Panc1 (cell line): ENCODE measurements around the gene SFI1. TPM values are rescaled to one million over a fixed set of nuclear protein-coding genes. Genes with fewer than 3 reads are reported as not detected.

Experiments
- ATAC-seq: fragments of 200-7000 bp; cut with Tn5 transposase; 2 replicates; pipeline ENCODE4 v1.9.1; 2020; ENCODE audit warnings: mild to moderate bottlenecking, moderate library complexity
- BruUV-seq: library from RNA; stranded (reverse); fragments of 400-500 nt; replicated peaks from 2 replicates; lab custom pipeline; 2021; lab: Mats Ljungman, UMichigan
- CTCF ChIA-PET: fragments of 300-600 bp; sonication (Branson Sonifier 250); formaldehyde crosslinking; loops from one replicate; lab custom pipeline; 2022; ENCODE audit warnings: antibody characterized with exemption; lab: Charles Lee
- POLR2A ChIA-PET: fragments of 300-600 bp; sonication (Branson Sonifier 250); formaldehyde crosslinking; loops from one replicate; lab custom pipeline; 2022; ENCODE audit warnings: antibody characterized with exemption; lab: Charles Lee
- DNase-seq: peaks from one replicate; pipeline ENCODE4 v3.0.0-alpha.2; 2010; ENCODE audit warnings: low read depth, low spot score
- H3K27ac ChIP-seq: 2 replicates; pipeline ENCODE4 v1.5.1; 2011; ENCODE audit warnings: mild to moderate bottlenecking, low read length, inconsistent platforms
- H3K27me3 ChIP-seq: fragments of 200-500 bp; sonication (Bioruptor generic); 2 replicates; pipeline ENCODE4 v1.6.0; 2014; ENCODE audit warnings: low read length, inconsistent platforms; ENCODE audit not compliant: control insufficient read depth, insufficient read depth
- H3K36me3 ChIP-seq: fragments of 200-500 bp; sonication (Bioruptor generic); 2 replicates; pipeline ENCODE4 v1.5.1; 2014; ENCODE audit warnings: inconsistent platforms, mild to moderate bottlenecking, low read length, moderate library complexity; ENCODE audit not compliant: control insufficient read depth, insufficient read depth
- H3K4me1 ChIP-seq: 2 replicates; pipeline ENCODE4 v1.5.1; 2011; ENCODE audit warnings: inconsistent platforms, mild to moderate bottlenecking, low read length, moderate library complexity; ENCODE audit not compliant: control insufficient read depth, insufficient read depth
- H3K4me3 ChIP-seq, 2 experiments: 2 replicates each; pipeline ENCODE4 v1.5.1; 2011 to 2012; ENCODE audit warnings: low read depth in 2 of 2, low read length in 2 of 2, mild to moderate bottlenecking in 2 of 2, inconsistent platforms in 1 of 2, moderate library complexity in 1 of 2
- H3K9me3 ChIP-seq: fragments of 200-500 bp; sonication (Bioruptor generic); 2 replicates; pipeline ENCODE4 v1.5.1; 2014; ENCODE audit warnings: low read depth, mild to moderate bottlenecking, inconsistent platforms, low read length, moderate library complexity; ENCODE audit not compliant: control insufficient read depth, insufficient read depth
- POLR2AphosphoS5 ChIP-seq: IDR thresholded peaks from 2 replicates; pipeline ENCODE4 v1.6.1; 2012; ENCODE audit warnings: mild to moderate bottlenecking, low read depth, low read length, moderate library complexity
- SIN3A ChIP-seq: IDR thresholded peaks from 2 replicates; pipeline ENCODE4 v1.6.1; 2012; ENCODE audit warnings: low read depth, mild to moderate bottlenecking, low read length, moderate library complexity, borderline replicate concordance; ENCODE audit not compliant: insufficient read depth
- TCF7L2 ChIP-seq: IDR thresholded peaks from 2 replicates; pipeline ENCODE4 v1.6.1; 2011; ENCODE audit warnings: mild to moderate bottlenecking, low read depth, low read length, inconsistent platforms
- in situ Hi-C: cut with HindIII; loops from 2 replicates; pipeline ENCODE4 v1.10.0; 2016; ENCODE audit warnings: low sequenced_read_pairs, low pct_unique_long_range_greater_than_20kb
- intact Hi-C: fragments of 100-400 bp; cut with micrococcal nuclease; formaldehyde crosslinking; loops from one replicate; pipeline ENCODE4 v1.10.0; 2022; ENCODE audit not compliant: unreplicated experiment
- total RNA-seq: library from RNA; stranded (reverse); gene quantifications from one replicate; pipeline ENCODE4 v1.2.1, GENCODE V29; 2021; ENCODE audit not compliant: unreplicated experiment
- TF ChIP-seq, protein P1 (sequence below), 2 experiments: IDR thresholded peaks; 2 replicates each; pipeline ENCODE4 v1.6.1; 2011 to 2012; ENCODE audit warnings: low read depth in 2 of 2, control low read depth in 1 of 2, low read length in 1 of 2, mild to moderate bottlenecking in 1 of 2, moderate library complexity in 1 of 2; ENCODE audit not compliant: insufficient read depth in 1 of 2
- TF ChIP-seq, protein P2 (sequence below): fragments of 450-650 bp; IDR thresholded peaks from 2 replicates; pipeline ENCODE4 v1.5.1; 2017; ENCODE audit warnings: mild to moderate bottlenecking

SFI1 gene
- total RNA-seq, 1 experiment from 2014 or later = 29.9 TPM

DNA sequence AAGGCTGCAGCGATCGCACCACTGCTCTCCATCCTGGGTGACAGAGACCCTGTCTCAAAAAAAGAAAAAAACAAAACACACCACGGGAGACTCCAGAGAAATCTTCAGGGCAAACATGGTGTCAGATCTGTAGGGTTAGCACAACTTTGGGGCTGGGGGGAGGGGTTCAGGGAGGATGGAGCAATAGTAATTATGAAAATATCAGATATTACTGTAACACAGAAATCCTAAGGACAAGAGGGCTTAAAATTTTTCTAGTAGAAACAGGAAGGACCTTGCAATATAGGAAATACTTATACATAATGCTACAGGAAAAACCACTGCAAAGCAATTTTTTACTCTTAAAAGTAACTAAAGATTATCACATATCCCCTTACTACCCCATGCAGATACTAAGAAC is 20.5 kb upstream of the SFI1 start:
- in situ Hi-C loops = no loop called here

DNA sequence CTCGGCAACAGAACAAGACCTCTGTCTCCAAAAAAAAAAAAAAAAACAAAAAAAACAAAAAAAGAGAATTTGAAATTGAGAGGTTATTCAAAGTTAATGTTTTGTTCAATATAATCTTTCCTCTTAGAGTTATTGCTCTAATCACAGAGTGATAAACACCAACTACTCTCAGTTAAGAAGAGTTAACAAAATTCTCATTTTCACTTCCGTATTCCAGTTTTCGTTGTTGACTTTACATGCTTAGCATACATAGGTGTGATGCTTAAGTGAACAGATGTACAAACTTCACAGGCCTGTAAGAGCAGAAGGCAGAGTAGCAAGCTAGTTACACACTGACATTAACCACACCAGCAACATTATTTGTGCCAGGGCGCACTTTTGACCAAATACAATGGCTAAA is 19.0 kb upstream of the SFI1 start:
- Histone ChIP-seq H3K4me3 (no peak overlapping the region), H3K27ac (no peak overlapping the region), H3K36me3 (peaks cover 8% of the 10 kb centered on the region), H3K4me1 (no peaks in the 10 kb centered on the region), H3K9me3 (no peaks in the 10 kb centered on the region), H3K27me3 (no peaks in the 10 kb centered on the region)
- in situ Hi-C loops = no loop called here
- DNase-seq (no peak), ATAC-seq (no peak)
- intact Hi-C loops = no loop called here
- ChIA-PET POLR2A (no interaction called here), CTCF (interaction anchor here (0.6 kb wide), 1 partner anchor 60 kb away, joined by 5 read pairs; no protein-coding TSS in a partner anchor)
- TF ChIP-seq POLR2AphosphoS5 (no peak), TCF7L2 (no peak), SIN3A (no peak)
- TF ChIP-seq, protein P1, sequence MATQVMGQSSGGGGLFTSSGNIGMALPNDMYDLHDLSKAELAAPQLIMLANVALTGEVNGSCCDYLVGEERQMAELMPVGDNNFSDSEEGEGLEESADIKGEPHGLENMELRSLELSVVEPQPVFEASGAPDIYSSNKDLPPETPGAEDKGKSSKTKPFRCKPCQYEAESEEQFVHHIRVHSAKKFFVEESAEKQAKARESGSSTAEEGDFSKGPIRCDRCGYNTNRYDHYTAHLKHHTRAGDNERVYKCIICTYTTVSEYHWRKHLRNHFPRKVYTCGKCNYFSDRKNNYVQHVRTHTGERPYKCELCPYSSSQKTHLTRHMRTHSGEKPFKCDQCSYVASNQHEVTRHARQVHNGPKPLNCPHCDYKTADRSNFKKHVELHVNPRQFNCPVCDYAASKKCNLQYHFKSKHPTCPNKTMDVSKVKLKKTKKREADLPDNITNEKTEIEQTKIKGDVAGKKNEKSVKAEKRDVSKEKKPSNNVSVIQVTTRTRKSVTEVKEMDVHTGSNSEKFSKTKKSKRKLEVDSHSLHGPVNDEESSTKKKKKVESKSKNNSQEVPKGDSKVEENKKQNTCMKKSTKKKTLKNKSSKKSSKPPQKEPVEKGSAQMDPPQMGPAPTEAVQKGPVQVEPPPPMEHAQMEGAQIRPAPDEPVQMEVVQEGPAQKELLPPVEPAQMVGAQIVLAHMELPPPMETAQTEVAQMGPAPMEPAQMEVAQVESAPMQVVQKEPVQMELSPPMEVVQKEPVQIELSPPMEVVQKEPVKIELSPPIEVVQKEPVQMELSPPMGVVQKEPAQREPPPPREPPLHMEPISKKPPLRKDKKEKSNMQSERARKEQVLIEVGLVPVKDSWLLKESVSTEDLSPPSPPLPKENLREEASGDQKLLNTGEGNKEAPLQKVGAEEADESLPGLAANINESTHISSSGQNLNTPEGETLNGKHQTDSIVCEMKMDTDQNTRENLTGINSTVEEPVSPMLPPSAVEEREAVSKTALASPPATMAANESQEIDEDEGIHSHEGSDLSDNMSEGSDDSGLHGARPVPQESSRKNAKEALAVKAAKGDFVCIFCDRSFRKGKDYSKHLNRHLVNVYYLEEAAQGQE (IDR thresholded peaks at IDR 0.05; ENCODE audit: insufficient read depth in 1 of 2, low read depth in 2 of 2, low read length in 1 of 2) = no peak
- TF ChIP-seq, protein P2, sequence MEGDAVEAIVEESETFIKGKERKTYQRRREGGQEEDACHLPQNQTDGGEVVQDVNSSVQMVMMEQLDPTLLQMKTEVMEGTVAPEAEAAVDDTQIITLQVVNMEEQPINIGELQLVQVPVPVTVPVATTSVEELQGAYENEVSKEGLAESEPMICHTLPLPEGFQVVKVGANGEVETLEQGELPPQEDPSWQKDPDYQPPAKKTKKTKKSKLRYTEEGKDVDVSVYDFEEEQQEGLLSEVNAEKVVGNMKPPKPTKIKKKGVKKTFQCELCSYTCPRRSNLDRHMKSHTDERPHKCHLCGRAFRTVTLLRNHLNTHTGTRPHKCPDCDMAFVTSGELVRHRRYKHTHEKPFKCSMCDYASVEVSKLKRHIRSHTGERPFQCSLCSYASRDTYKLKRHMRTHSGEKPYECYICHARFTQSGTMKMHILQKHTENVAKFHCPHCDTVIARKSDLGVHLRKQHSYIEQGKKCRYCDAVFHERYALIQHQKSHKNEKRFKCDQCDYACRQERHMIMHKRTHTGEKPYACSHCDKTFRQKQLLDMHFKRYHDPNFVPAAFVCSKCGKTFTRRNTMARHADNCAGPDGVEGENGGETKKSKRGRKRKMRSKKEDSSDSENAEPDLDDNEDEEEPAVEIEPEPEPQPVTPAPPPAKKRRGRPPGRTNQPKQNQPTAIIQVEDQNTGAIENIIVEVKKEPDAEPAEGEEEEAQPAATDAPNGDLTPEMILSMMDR = no peak
- no TSS peak for BruUV-seq

More for the DNA sequence above, 20.5 kb upstream of the SFI1 start:
- Histone ChIP-seq H3K36me3 (peaks cover 8% of the 10 kb centered on the region), H3K4me3 (no peak overlapping the region), H3K9me3 (no peaks in the 10 kb centered on the region), H3K27me3 (no peaks in the 10 kb centered on the region), H3K27ac (no peak overlapping the region), H3K4me1 (no peaks in the 10 kb centered on the region)
- TF ChIP-seq TCF7L2 = no peak
- TF ChIP-seq SIN3A = no peak
- TF ChIP-seq, protein P2 = no peak
- TF ChIP-seq POLR2AphosphoS5 = no peak
- TF ChIP-seq, protein P1 (IDR thresholded peaks at IDR 0.05; ENCODE audit: insufficient read depth in 1 of 2, low read depth in 2 of 2, low read length in 1 of 2) = no peak
- ChIA-PET POLR2A (no interaction called here), CTCF (no interaction called here)
- ATAC-seq (no peak), DNase-seq (no peak)
- intact Hi-C loops = no loop called here
- no TSS peak for BruUV-seq
